Keratinocyte (primary cell): Measurements from ENCODE around the gene LEO1.

Experiments used
- EZH2 ChIP-seq: IDR thresholded peaks from one replicate; pipeline ENCODE4 v1.6.1; 2012; ENCODE audit warnings: inconsistent platforms, mild to moderate bottlenecking, low read length, moderate library complexity
- TF ChIP-seq, protein P1 (sequence below), 3 experiments: IDR thresholded peaks in 1 of 3; conservative IDR thresholded peaks in 1 of 3; optimal IDR thresholded peaks in 1 of 3; 2 replicates in 2 of 3; 3 replicates in 1 of 3; pipeline versions ENCODE3 to v1.5.1; 2011; ENCODE audit warnings: low read length in 3 of 3, mild to moderate bottlenecking in 3 of 3, moderate library complexity in 2 of 3, control low read depth in 1 of 3, inconsistent platforms in 1 of 3; ENCODE audit not compliant: insufficient read depth in 2 of 3; ENCODE audit errors: extremely low read depth in 1 of 3

DNA sequence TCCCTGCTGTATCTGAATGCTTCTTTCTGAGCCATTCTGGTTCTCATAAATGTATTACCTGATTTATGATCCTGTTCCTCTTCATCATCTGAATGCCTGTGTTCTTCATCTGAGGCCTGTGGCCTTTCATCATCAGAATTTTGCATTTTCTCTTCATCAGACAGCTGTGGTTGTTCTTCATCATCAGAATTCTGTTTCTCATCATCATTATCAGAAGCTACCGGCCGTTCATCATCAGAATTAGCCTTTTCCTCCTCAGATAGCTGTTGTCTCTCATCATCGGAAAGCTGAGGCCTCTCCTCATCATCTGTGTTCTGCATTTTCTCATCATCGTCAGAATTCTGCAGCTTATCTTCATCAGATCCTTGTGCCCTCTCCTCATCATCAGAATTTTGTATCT is 5.9 kb downstream of the LEO1 start:
- TF ChIP-seq, protein P1, sequence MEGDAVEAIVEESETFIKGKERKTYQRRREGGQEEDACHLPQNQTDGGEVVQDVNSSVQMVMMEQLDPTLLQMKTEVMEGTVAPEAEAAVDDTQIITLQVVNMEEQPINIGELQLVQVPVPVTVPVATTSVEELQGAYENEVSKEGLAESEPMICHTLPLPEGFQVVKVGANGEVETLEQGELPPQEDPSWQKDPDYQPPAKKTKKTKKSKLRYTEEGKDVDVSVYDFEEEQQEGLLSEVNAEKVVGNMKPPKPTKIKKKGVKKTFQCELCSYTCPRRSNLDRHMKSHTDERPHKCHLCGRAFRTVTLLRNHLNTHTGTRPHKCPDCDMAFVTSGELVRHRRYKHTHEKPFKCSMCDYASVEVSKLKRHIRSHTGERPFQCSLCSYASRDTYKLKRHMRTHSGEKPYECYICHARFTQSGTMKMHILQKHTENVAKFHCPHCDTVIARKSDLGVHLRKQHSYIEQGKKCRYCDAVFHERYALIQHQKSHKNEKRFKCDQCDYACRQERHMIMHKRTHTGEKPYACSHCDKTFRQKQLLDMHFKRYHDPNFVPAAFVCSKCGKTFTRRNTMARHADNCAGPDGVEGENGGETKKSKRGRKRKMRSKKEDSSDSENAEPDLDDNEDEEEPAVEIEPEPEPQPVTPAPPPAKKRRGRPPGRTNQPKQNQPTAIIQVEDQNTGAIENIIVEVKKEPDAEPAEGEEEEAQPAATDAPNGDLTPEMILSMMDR (optimal IDR thresholded peaks at IDR 0.05 in 1 of 3, IDR thresholded peaks at IDR 0.05 in 1 of 3, conservative IDR thresholded peaks at IDR 0.05 in 1 of 3; ENCODE audit: extremely low read depth in 1 of 3, insufficient read depth in 2 of 3, low read length in 3 of 3), result no peak
- TF ChIP-seq EZH2, result no peak
